ENCODE data around the gene HECW1.

Gene HECW1

GRCh38 chr7:43406961-43407360, 294.5 kb downstream of the HECW1 start:
- DNase-seq: no peak
- intact Hi-C loops (cut with DNase I; ENCODE audit: low total_unique reads): no loop called here
- Histone ChIP-seq H3K4me1 (no peaks in the 10 kb centered on the region), H3K36me3 (no peaks in the 10 kb centered on the region), H3K27ac (no peak overlapping the region), H3K4me3 (no peak overlapping the region), H3K9me3 (no peaks in the 10 kb centered on the region), H3K27me3 (no peaks in the 10 kb centered on the region)
- TF ChIP-seq, protein P1, sequence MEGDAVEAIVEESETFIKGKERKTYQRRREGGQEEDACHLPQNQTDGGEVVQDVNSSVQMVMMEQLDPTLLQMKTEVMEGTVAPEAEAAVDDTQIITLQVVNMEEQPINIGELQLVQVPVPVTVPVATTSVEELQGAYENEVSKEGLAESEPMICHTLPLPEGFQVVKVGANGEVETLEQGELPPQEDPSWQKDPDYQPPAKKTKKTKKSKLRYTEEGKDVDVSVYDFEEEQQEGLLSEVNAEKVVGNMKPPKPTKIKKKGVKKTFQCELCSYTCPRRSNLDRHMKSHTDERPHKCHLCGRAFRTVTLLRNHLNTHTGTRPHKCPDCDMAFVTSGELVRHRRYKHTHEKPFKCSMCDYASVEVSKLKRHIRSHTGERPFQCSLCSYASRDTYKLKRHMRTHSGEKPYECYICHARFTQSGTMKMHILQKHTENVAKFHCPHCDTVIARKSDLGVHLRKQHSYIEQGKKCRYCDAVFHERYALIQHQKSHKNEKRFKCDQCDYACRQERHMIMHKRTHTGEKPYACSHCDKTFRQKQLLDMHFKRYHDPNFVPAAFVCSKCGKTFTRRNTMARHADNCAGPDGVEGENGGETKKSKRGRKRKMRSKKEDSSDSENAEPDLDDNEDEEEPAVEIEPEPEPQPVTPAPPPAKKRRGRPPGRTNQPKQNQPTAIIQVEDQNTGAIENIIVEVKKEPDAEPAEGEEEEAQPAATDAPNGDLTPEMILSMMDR (IDR thresholded peaks at IDR 0.05): no peak

DNA sequence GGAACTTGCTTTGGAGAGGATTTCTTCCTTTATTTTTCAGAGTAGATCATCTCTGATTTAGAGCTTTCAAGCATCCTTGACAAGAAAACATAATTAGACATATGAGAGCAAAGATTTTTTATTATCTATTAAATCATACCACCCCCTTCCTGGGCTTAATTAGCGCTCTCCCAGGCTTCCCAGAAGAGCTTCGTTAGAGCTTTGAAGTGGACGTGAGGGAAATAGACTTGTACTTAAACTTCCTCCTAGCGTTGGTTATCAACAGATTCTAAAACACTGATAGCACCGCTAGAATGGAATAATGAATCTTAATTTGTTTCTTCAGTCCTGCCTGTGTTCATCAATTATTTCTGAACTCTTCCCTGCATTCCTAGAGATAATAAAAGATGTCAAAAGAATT, 296.5 kb downstream of the HECW1 start:
- Histone ChIP-seq H3K27ac (no peak overlapping the region), H3K27me3 (no peaks in the 10 kb centered on the region), H3K4me3 (no peak overlapping the region), H3K36me3 (no peaks in the 10 kb centered on the region), H3K4me1 (no peaks in the 10 kb centered on the region), H3K9me3 (no peaks in the 10 kb centered on the region)
- TF ChIP-seq, protein P1 (IDR thresholded peaks at IDR 0.05): no peak
- no peak for DNase-seq
- intact Hi-C loops (cut with DNase I; ENCODE audit: low total_unique reads): no loop called here

DNA sequence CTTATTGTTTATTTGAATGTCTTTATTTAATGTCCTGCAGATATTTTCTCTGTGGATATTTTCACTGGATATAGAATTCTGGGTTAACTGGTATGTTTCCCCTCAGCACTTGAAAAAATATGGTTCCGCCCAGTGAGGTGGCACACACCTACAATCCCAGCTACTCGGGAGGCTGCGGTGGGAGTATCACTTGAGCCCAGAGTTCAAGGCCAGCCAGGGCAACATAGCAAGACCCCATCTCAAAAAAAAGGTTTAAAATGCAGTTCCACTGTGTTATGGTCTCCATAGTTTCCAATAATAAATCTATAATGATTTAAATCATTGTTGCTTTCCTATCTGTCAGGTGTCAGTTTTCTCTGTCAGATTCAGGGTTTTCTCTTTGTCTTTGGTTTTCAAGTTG, 305.0 kb downstream of the HECW1 start:
- DNase-seq: no peak
- no peak overlapping the region for H3K27ac ChIP-seq
- no peaks in the 10 kb centered on the region for H3K27me3 ChIP-seq
- no peak overlapping the region for H3K4me3 ChIP-seq
- TF ChIP-seq, protein P1 (IDR thresholded peaks at IDR 0.05): no peak
- no peaks in the 10 kb centered on the region for H3K36me3 ChIP-seq
- no peaks in the 10 kb centered on the region for H3K4me1 ChIP-seq
- intact Hi-C loops (cut with DNase I; ENCODE audit: low total_unique reads): no loop called here
- H3K9me3 ChIP-seq: peaks cover 0 to 3% (median 0%) of the 10 kb centered on the region in 3 donors

DNA sequence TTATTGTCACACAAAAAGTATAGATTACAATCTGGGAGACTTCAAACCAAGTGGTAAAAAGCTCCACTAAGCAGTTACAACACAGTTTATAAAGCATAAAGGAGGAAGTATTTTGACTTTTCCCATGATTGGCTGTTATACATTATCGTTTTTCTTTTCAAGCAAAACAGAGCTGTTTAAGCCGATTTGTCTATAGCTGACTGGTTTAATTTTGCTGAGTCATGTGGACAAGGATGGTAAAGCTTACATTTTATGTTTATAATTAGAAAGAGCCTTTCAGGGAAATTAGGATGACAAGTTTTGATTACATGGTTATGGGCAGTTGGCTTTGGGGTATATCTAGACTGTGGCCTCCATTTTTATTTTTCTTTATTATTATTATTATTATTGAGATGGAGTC, 318.0 kb downstream of the HECW1 start:
- TF ChIP-seq, protein P1 (IDR thresholded peaks at IDR 0.05): no peak
- H3K27ac ChIP-seq: no peak overlapping the region
- H3K4me1 ChIP-seq: no peaks in the 10 kb centered on the region
- intact Hi-C loops (cut with DNase I; ENCODE audit: low total_unique reads): no loop called here
- no peak for DNase-seq
- no peaks in the 10 kb centered on the region for H3K9me3 ChIP-seq
- H3K4me3 ChIP-seq: no peak overlapping the region
- no peaks in the 10 kb centered on the region for H3K36me3 ChIP-seq
- H3K27me3 ChIP-seq: no peaks in the 10 kb centered on the region

GRCh38 chr7:43431020-43431595, 318.7 kb downstream of the HECW1 start:
- no peak for DNase-seq
- intact Hi-C loops (cut with DNase I; ENCODE audit: low total_unique reads): no loop called here

More at GRCh38 chr7:43431020-43431595, 318.7 kb downstream of the HECW1 start:
- no peaks in the 10 kb centered on the region for H3K36me3 ChIP-seq
- TF ChIP-seq, protein P1 (IDR thresholded peaks at IDR 0.05): no peak
- no peaks in the 10 kb centered on the region for H3K4me1 ChIP-seq
- H3K9me3 ChIP-seq: no peaks in the 10 kb centered on the region
- H3K27me3 ChIP-seq: no peaks in the 10 kb centered on the region
- H3K4me3 ChIP-seq: no peak overlapping the region
- H3K27ac ChIP-seq: no peak overlapping the region
